ENCODE measurements around the gene TACC2. TPM values are rescaled to one million over a fixed set of nuclear protein-coding genes. Genes with fewer than 3 reads are reported as not detected.

TACC2 gene
- total RNA-seq, 2 experiments from 2014 or later: not detected

DNA sequence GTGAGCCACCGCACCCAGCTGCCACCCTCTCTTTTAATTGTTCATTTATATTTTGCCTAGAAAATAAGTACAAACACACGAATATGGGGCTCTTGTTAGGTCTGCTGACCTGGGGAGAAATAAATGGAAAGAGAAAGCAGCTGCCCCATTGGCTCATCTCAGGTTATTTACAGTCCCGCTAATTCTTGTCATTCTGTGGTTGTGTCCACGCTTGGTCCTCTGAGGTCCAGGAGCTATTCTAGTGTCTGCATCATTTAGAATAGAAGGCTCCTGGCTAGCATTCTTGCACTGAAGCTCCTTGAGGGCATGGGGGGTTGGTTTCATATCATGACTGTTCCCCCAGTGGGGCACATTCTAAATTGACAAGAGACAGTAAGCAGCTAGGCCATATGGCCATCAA is 128.5 kb downstream of the TACC2 start:
- Mint-ChIP-seq H3K27me3 (peaks cover 46% of the 10 kb centered on the region), H3K4me1 (ENCODE audit: low read depth) (no peaks in the 10 kb centered on the region), H3K9me3 (no peaks in the 10 kb centered on the region), H3K27ac (no peak overlapping the region), H3K36me3 (ENCODE audit: low read depth) (no peaks in the 10 kb centered on the region), H3K4me3 (no peak overlapping the region)
- Histone ChIP-seq H3K4me3 (ENCODE audit: low read length) (no peak overlapping the region), H3K27ac (ENCODE audit: low read depth in 1 of 2, low read length in 2 of 2) (no peak overlapping the region), H3K36me3 (ENCODE audit: insufficient read depth, low read length) (no peaks in the 10 kb centered on the region), H3K4me1 (ENCODE audit: insufficient read depth, low read length) (no peaks in the 10 kb centered on the region), H3K27me3 (ENCODE audit: control insufficient read depth in 1 of 2, insufficient read depth in 2 of 2, low read length in 2 of 2) (peaks cover 18 to 19% of the 10 kb centered on the region in 2 experiments), H3K9me3 (ENCODE audit: control insufficient read depth in 1 of 2, insufficient read depth in 1 of 2, low read length in 2 of 2) (no peaks in the 10 kb centered on the region)
- DNase-seq (no peak), ATAC-seq (ENCODE audit: poor library complexity) (no peak)
- ChIA-PET CTCF (no interaction called here), POLR2A (no interaction called here)
- intact Hi-C loops (cut with DNase I, micrococcal nuclease): no loop called here
- TF ChIP-seq, protein P1, sequence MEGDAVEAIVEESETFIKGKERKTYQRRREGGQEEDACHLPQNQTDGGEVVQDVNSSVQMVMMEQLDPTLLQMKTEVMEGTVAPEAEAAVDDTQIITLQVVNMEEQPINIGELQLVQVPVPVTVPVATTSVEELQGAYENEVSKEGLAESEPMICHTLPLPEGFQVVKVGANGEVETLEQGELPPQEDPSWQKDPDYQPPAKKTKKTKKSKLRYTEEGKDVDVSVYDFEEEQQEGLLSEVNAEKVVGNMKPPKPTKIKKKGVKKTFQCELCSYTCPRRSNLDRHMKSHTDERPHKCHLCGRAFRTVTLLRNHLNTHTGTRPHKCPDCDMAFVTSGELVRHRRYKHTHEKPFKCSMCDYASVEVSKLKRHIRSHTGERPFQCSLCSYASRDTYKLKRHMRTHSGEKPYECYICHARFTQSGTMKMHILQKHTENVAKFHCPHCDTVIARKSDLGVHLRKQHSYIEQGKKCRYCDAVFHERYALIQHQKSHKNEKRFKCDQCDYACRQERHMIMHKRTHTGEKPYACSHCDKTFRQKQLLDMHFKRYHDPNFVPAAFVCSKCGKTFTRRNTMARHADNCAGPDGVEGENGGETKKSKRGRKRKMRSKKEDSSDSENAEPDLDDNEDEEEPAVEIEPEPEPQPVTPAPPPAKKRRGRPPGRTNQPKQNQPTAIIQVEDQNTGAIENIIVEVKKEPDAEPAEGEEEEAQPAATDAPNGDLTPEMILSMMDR (IDR thresholded peaks at IDR 0.05): no peak

DNA sequence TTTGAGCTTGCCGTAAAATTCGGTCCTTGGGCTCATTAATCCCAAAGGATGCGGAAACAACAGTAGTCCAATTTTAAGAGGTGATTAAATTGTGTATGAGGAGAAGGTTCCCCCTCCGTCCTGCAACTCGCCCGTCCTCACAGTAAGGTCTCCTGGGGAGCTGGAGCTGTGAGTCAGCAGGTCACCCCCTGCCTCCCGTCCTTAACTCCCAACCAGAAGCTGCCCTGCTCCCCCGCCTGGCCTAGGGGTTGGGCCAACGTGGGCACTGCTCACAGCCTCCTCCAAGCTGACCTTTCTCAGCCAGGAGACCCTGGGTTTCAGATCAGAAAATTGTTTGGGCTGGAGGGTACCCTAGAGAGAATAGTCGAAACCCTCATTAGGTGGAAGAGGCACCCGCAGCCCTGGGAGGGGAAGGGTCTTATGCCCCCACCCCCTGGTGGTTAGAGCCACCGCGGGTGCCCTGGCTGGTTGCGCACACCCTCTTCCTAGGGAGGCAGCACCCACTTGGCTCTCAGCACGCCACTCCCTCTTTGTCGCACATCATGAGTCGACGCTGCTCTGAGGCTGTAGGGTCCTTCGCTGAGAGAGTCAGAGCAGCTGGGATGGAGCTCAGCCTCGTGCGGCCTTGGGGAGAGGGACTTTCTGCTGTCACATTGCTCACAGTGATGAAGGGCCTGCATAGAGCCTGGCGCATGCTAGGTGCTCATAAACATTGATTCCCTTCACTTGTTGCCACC is 131.2 kb downstream of the TACC2 start:
- Mint-ChIP-seq H3K27ac (no peak overlapping the region), H3K4me3 (no peak overlapping the region)

DNA sequence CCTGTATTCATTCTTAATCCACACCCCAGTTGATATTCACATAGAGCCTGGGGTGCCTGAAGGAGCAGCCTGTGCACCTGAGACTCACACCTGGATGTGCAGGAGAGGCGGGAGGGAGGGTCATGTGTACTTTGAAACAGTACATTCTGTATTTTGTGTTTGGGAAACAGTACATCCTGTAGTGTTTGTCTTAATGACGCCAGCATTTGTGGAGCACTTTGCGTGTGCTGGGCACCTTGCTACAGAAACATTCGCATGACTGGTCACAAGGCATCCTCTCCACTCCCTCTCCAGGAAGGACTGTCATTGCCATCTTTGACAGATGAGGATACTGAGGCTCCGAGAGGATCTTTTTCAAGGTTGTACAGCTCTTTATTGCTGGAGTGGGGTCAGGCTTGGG is 132.1 kb downstream of the TACC2 start:
- POLR2A ChIA-PET: no interaction called here
- CTCF ChIA-PET: no interaction called here
- intact Hi-C loops (cut with DNase I, micrococcal nuclease): no loop called here
- Mint-ChIP-seq H3K27ac (no peak overlapping the region), H3K4me3 (no peak overlapping the region), H3K9me3 (no peaks in the 10 kb centered on the region), H3K4me1 (ENCODE audit: low read depth) (no peaks in the 10 kb centered on the region), H3K36me3 (ENCODE audit: low read depth) (no peaks in the 10 kb centered on the region), H3K27me3 (peaks cover 22% of the 10 kb centered on the region)
- Histone ChIP-seq H3K4me3 (ENCODE audit: low read length) (no peak overlapping the region), H3K27ac (ENCODE audit: low read depth in 1 of 2, low read length in 2 of 2) (no peak overlapping the region), H3K4me1 (ENCODE audit: insufficient read depth, low read length) (no peaks in the 10 kb centered on the region), H3K9me3 (ENCODE audit: control insufficient read depth in 1 of 2, insufficient read depth in 1 of 2, low read length in 2 of 2) (no peaks in the 10 kb centered on the region), H3K36me3 (ENCODE audit: insufficient read depth, low read length) (no peaks in the 10 kb centered on the region), H3K27me3 (ENCODE audit: control insufficient read depth in 1 of 2, insufficient read depth in 2 of 2, low read length in 2 of 2) (peaks cover 0 to 5% of the 10 kb centered on the region in 2 experiments)
- TF ChIP-seq, protein P1 (IDR thresholded peaks at IDR 0.05): no peak
- DNase-seq: no peak
- ATAC-seq (ENCODE audit: poor library complexity): no peak

More for the DNA sequence above, 131.2 kb downstream of the TACC2 start:
- ChIA-PET POLR2A (no interaction called here), CTCF (no interaction called here)
- intact Hi-C loops (cut with DNase I, micrococcal nuclease): no loop called here
- no peak overlapping the region for H3K4me3 ChIP-seq (ENCODE audit: low read length)
- no peaks in the 10 kb centered on the region for H3K36me3 Mint-ChIP-seq (ENCODE audit: low read depth)
- peaks cover 30% of the 10 kb centered on the region for H3K27me3 Mint-ChIP-seq
- H3K9me3 ChIP-seq (ENCODE audit: control insufficient read depth in 1 of 2, insufficient read depth in 1 of 2, low read length in 2 of 2): no peaks in the 10 kb centered on the region
- ATAC-seq (ENCODE audit: poor library complexity) (no peak), DNase-seq (no peak)
- H3K4me1 ChIP-seq (ENCODE audit: insufficient read depth, low read length): no peaks in the 10 kb centered on the region
- no peaks in the 10 kb centered on the region for H3K36me3 ChIP-seq (ENCODE audit: insufficient read depth, low read length)
- no peak overlapping the region for H3K27ac ChIP-seq (ENCODE audit: low read depth in 1 of 2, low read length in 2 of 2)
- TF ChIP-seq, protein P1 (IDR thresholded peaks at IDR 0.05): no peak
- no peaks in the 10 kb centered on the region for H3K9me3 Mint-ChIP-seq
- no peaks in the 10 kb centered on the region for H3K4me1 Mint-ChIP-seq (ENCODE audit: low read depth)
- peaks cover 1 to 5% of the 10 kb centered on the region in 2 experiments for H3K27me3 ChIP-seq (ENCODE audit: control insufficient read depth in 1 of 2, insufficient read depth in 2 of 2, low read length in 2 of 2)
